ENCODE results near the gene HMGXB4. TPM values are rescaled to one million over a fixed set of nuclear protein-coding genes. Genes with fewer than 3 reads are reported as not detected.

The HMGXB4 gene
- total RNA-seq, 4 donors from 2014 or later, result 13.3 to 19.6 (median 15.9) TPM

DNA sequence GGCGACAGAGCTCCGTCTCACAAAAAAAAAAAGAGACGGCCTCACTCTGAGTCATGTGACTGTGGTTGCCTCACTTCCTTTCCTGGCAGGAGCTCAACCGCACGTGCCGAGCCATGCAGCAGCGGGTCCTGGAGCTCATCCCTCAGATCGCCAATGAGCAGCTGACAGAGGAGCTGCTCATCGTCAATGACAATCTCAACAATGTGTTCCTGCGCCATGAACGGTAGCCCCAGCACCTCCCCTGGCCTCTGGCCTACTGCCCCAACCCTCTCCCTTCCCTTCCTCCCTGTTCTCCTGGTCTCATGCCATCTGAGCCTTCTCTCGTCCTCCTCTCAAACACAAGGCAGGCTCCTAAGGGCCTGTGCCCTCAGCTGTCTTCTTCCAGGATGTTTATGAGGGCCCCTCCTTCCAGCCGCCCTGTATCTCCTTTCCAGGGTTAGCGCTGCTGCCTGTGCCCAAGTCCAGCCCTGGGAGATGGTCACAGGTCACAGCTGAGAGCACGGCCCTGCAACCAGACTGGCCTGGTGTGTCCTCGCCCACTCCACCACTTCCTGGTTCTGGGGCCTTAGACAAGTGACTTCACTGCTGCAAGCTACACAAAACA, 73.1 kb downstream of the HMGXB4 start:
- TF ChIP-seq CTCF (IDR thresholded peaks at IDR 0.05; ENCODE audit: low read depth), result no peak

GRCh38 chr22:35332278-35332677, 75.0 kb downstream of the HMGXB4 start:
- no peak for TF ChIP-seq CTCF (IDR thresholded peaks at IDR 0.05; ENCODE audit: low read depth)

DNA sequence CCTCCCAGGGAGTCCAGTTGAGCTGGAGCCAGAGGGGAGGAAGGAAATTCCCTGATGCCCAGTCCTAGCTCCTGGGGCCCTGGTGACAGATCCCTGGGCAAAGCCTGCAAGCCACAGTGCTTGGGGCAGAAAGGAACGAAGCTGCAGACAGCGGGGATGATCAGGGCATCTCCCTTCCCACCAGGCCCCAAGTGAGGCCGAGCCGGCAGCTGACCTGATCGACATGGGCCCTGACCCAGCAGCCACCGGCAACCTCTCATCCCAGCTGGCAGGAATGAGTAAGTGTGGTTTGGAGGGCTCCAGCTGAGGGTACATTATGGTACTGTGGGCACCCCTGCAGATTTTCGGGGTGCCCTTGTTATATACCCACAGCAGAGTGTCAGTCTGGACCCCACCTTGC, 75.9 kb downstream of the HMGXB4 start:
- TF ChIP-seq CTCF (IDR thresholded peaks at IDR 0.05; ENCODE audit: low read depth), result no peak

DNA sequence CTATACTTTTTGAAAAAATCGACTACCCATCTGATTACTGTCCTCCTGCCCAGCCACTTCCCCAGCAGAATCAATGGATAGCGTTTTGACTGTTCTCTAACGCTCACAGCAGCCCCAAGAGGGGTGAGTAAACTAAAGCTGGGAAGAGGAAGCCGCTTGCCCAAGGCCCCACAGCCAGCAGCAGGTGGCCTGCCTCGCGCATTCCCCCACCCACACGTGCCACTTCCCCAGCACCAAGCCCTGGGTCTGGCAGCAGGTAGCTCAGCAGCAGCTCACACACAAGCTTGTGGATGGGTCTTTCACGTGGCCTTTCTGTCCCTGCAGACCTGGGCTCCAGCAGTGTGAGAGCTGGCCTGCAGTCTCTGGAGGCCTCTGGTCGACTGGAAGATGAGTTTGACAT, 76.7 kb downstream of the HMGXB4 start:
- no peak for TF ChIP-seq CTCF (IDR thresholded peaks at IDR 0.05; ENCODE audit: low read depth)

DNA sequence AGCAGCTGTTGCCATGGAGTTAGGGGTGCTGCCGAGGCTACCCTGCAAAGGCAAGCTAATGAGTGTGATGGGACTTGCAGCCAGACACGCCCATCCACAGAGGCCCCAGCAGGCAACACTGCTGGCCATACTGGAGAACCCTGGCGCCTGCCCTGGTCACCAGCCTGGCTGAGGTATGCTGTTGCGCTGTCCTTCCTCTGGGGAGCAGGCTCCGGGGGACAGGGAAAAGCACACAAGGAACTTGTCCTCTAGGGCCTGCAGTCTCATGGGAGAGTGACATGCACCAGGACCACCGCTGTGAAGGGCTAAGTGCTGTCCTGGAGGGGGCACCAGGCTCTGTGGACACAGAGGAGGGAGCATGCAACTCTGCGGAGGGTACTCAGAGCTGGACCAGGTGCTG, 78.2 kb downstream of the HMGXB4 start:
- TF ChIP-seq CTCF (IDR thresholded peaks at IDR 0.05; ENCODE audit: low read depth), result no peak

DNA sequence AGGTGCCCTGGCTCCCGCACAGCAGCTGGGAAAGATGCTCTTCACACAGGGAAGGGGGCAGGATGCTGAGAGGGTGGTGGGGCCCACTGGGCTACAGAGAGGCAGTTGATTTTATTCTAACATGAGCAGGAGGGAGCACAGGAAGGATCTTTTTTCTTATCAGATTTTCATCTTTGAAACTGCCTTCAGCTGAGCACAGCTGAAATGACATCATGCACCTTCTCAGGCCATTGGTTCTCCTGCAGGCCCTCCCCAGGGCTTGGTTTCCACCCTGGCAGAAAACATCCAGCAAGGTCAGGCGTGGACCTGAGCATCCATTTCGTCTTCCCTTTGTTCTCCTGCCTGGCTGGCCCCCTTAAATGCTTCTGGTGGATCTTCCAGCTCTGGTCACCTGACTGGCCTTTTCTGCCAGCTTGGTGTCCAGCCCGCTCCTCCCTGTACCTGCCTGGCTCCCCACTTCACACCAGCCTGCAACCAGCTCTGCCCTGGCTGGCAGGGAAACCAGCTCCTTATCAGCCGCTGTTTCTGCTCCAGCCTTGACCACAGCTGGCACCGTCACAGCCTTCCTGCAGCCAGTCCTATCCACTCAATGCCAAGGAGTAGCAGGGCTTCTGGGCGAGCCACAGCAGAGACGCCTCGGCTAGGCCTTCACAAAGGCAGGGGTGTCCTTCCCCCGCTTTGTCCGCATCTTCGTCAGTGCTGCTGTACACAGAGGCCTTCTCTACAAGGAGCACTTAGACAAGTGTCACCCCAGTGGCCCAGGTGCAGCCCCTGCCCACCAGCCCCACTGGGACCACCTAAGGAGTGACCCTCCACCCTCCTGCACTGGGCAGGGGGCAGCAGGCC, 78.9 kb downstream of the HMGXB4 start:
- TF ChIP-seq CTCF (IDR thresholded peaks at IDR 0.05; ENCODE audit: low read depth), result no peak

GRCh38 chr22:35337932-35338331, 80.6 kb downstream of the HMGXB4 start:
- TF ChIP-seq CTCF (IDR thresholded peaks at IDR 0.05; ENCODE audit: low read depth), result no peak
